Loucy (cell line): ENCODE measurements around the gene PPM1L.

Source experiments
- H2AFZ ChIP-seq: fragments of 200-600 bp; sonication (generic); 2 replicates; pipeline ENCODE4 v1.6.0; 2016; ENCODE audit warnings: antibody characterized with exemption, mild to moderate bottlenecking, low read length, moderate library complexity
- H3F3A ChIP-seq: fragments of 200-600 bp; 2 replicates; pipeline ENCODE4 v1.6.0; 2016; ENCODE audit warnings: antibody characterized with exemption, low read depth, mild to moderate bottlenecking
- H3K27me3 ChIP-seq: fragments of 200-600 bp; sonication (generic); 2 replicates; pipeline ENCODE4 v1.6.1; 2014; ENCODE audit warnings: low read length, mild to moderate bottlenecking; ENCODE audit not compliant: insufficient read depth, poor library complexity, severe bottlenecking
- H3K36me3 ChIP-seq: fragments of 200-600 bp; sonication (generic); 2 replicates; pipeline ENCODE4 v1.6.1; 2016; ENCODE audit warnings: low read length; ENCODE audit not compliant: insufficient read depth
- H3K4me1 ChIP-seq: fragments of 200-600 bp; sonication (generic); 2 replicates; pipeline ENCODE4 v1.5.1; 2014; ENCODE audit warnings: low read length, mild to moderate bottlenecking; ENCODE audit not compliant: insufficient read depth, poor library complexity, severe bottlenecking
- H3K4me2 ChIP-seq: fragments of 200-600 bp; sonication (generic); 2 replicates; pipeline ENCODE4 v1.6.0; 2014; ENCODE audit warnings: antibody characterized with exemption, low read length, low read depth, mild to moderate bottlenecking; ENCODE audit not compliant: poor library complexity, severe bottlenecking
- H3K4me3 ChIP-seq: fragments of 200-600 bp; sonication (generic); 2 replicates; pipeline ENCODE4 v1.5.1; 2014; ENCODE audit warnings: low read length, mild to moderate bottlenecking, mixed read lengths; ENCODE audit not compliant: poor library complexity, severe bottlenecking
- H3K79me2 ChIP-seq: fragments of 200-600 bp; sonication (generic); 2 replicates; pipeline ENCODE4 v1.6.1; 2014; ENCODE audit warnings: low read length; ENCODE audit not compliant: insufficient read depth
- H3K9ac ChIP-seq: fragments of 200-600 bp; sonication (generic); 2 replicates; pipeline ENCODE4 v1.6.0; 2014; ENCODE audit warnings: mild to moderate bottlenecking, low read depth, low read length, moderate library complexity; ENCODE audit not compliant: poor library complexity, severe bottlenecking
- H3K9me2 ChIP-seq: fragments of 200-600 bp; sonication (generic); replicated peaks from 2 replicates; pipeline ENCODE4 v1.6.1; 2016; ENCODE audit warnings: low read depth, low read length, mixed read lengths
- H3K9me3 ChIP-seq: fragments of 200-600 bp; sonication (generic); 2 replicates; pipeline ENCODE4 v1.6.1; 2014; ENCODE audit warnings: mild to moderate bottlenecking, antibody characterized with exemption, low read length, low read depth; ENCODE audit not compliant: insufficient read depth
- H4K20me1 ChIP-seq: fragments of 200-600 bp; sonication (generic); 2 replicates; pipeline ENCODE4 v1.6.0; 2014; ENCODE audit warnings: antibody characterized with exemption, low read length, mild to moderate bottlenecking; ENCODE audit not compliant: insufficient read depth, poor library complexity, severe bottlenecking
- EZH2phosphoT487 ChIP-seq: fragments of 200-600 bp; IDR thresholded peaks from 2 replicates; pipeline ENCODE4 v1.6.1; 2018; ENCODE audit warnings: antibody characterized with exemption, mild to moderate bottlenecking, moderate library complexity, borderline replicate concordance
- TF ChIP-seq, protein P1 (sequence below): fragments of 200-600 bp; sonication (generic); conservative IDR thresholded peaks from 2 replicates; pipeline ENCODE4 v1.5.1; 2014; ENCODE audit warnings: mild to moderate bottlenecking, antibody characterized with exemption, low read length

The PPM1L gene

DNA sequence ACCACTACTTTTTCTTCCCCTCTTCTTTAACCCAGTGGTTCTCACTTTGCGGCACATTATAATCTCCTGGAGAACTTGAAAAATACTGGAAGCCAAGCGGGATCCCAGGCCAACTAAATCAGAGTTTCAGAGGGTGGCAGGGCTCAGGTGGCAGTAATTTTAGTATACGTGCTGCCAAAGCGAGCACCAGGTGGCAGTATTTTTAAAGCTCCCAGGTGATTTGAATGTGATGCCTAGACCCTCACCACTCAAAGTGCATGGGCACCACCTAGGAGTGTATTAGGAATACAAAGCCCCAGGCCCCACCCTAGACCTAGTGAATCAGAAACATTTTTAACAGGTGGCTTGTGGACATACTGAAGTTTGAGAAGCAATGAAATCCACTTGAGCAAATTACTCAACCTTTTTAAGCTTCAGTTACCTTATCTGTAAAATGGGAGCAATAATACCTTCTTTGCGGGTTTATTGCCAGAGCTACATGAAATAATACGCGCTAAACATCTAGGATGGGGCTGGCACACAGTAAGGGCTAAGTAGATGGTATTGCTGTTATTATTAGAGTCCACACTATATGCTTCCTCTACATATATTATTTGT lies 340.8 kb downstream of the PPM1L start:
- Histone ChIP-seq H3K9me3 (no peaks in the 10 kb centered on the region), H3K4me3 (no peak overlapping the region), H2AFZ (no peak overlapping the region), H3K79me2 (no peaks in the 10 kb centered on the region), H3K9ac (no peak overlapping the region), H3K4me2 (no peak overlapping the region), H3F3A (no peaks in the 10 kb centered on the region), H3K36me3 (no peaks in the 10 kb centered on the region), H4K20me1 (no peaks in the 10 kb centered on the region), H3K9me2 (no peaks in the 10 kb centered on the region), H3K4me1 (peaks cover 15% of the 10 kb centered on the region), H3K27me3 (no peaks in the 10 kb centered on the region)
- TF ChIP-seq EZH2phosphoT487 = no peak
- TF ChIP-seq, protein P1, sequence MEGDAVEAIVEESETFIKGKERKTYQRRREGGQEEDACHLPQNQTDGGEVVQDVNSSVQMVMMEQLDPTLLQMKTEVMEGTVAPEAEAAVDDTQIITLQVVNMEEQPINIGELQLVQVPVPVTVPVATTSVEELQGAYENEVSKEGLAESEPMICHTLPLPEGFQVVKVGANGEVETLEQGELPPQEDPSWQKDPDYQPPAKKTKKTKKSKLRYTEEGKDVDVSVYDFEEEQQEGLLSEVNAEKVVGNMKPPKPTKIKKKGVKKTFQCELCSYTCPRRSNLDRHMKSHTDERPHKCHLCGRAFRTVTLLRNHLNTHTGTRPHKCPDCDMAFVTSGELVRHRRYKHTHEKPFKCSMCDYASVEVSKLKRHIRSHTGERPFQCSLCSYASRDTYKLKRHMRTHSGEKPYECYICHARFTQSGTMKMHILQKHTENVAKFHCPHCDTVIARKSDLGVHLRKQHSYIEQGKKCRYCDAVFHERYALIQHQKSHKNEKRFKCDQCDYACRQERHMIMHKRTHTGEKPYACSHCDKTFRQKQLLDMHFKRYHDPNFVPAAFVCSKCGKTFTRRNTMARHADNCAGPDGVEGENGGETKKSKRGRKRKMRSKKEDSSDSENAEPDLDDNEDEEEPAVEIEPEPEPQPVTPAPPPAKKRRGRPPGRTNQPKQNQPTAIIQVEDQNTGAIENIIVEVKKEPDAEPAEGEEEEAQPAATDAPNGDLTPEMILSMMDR = peak; percentile 77

DNA sequence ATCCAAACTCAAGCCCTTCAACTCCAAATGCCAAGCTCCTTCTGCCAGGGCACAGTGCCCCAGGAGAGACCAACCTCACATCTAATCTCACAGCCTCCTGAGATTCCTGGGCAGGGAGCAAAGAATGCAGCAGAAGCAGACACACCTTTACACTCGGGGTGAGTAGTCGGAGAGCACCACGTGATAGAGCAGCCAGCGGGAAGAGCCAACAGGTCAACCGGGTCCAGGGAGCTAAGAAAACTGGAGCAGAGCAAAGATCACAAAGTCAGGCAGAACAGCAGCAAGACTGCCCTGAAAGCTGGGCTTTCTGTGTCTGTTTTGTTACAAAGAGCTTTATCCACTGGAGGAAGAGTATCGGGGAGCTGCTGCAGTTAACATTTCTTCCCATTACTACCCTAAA lies 345.0 kb downstream of the PPM1L start:
- no peaks in the 10 kb centered on the region for H4K20me1 ChIP-seq
- H3F3A ChIP-seq = no peaks in the 10 kb centered on the region
- H3K9me2 ChIP-seq = no peaks in the 10 kb centered on the region
- no peak overlapping the region for H3K4me2 ChIP-seq
- no peak overlapping the region for H3K9ac ChIP-seq
- no peaks in the 10 kb centered on the region for H3K27me3 ChIP-seq
- no peaks in the 10 kb centered on the region for H3K36me3 ChIP-seq
- peaks cover 10% of the 10 kb centered on the region for H3K4me1 ChIP-seq
- no peaks in the 10 kb centered on the region for H3K9me3 ChIP-seq
- H2AFZ ChIP-seq = no peak overlapping the region
- TF ChIP-seq EZH2phosphoT487 = no peak
- TF ChIP-seq, protein P1 = no peak
- no peaks in the 10 kb centered on the region for H3K79me2 ChIP-seq
- H3K4me3 ChIP-seq = no peak overlapping the region

DNA sequence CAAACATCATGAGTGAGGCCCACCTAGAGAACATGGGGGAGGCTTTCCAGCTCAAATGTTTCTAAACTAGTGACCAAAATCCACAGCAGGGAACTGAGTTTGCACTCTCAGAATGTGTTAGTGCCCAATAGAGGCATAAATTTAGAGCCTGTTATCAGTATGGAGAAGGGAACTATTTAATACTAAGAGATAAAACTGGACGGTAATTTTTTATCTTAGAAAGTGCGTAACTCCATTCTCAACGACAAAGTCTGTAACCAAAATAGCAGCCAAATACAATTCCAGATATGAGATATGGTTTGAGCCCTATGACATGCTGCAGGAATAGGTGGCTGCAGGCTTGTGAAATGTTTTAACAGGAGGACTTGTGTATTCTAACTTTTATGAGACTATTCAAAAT lies 345.6 kb downstream of the PPM1L start:
- H3K9me2 ChIP-seq = no peaks in the 10 kb centered on the region
- H3K9ac ChIP-seq = no peak overlapping the region
- H2AFZ ChIP-seq = no peak overlapping the region
- H3K4me2 ChIP-seq = no peak overlapping the region
- no peak overlapping the region for H3K4me3 ChIP-seq
- H4K20me1 ChIP-seq = no peaks in the 10 kb centered on the region
- H3K79me2 ChIP-seq = no peaks in the 10 kb centered on the region
- no peaks in the 10 kb centered on the region for H3K27me3 ChIP-seq
- H3K9me3 ChIP-seq = no peaks in the 10 kb centered on the region
- H3F3A ChIP-seq = no peaks in the 10 kb centered on the region
- no peaks in the 10 kb centered on the region for H3K36me3 ChIP-seq
- peaks cover 9% of the 10 kb centered on the region for H3K4me1 ChIP-seq
- TF ChIP-seq, protein P1 = no peak
- no peak for TF ChIP-seq EZH2phosphoT487
